HUDEP-2 (cell line): Measurements from ENCODE around the gene SLC17A2.
A peak's percentile ranks its signal among the peaks of the same experiment; 100 is the strongest.

Experiments used
- DNase-seq, 76 experiments: peaks; one replicate each; lab custom pipeline; 2025; ENCODE audit not compliant: unreplicated experiment in 76 of 76; lab: John Stamatoyannopoulos, UW

The SLC17A2 gene, protein sequence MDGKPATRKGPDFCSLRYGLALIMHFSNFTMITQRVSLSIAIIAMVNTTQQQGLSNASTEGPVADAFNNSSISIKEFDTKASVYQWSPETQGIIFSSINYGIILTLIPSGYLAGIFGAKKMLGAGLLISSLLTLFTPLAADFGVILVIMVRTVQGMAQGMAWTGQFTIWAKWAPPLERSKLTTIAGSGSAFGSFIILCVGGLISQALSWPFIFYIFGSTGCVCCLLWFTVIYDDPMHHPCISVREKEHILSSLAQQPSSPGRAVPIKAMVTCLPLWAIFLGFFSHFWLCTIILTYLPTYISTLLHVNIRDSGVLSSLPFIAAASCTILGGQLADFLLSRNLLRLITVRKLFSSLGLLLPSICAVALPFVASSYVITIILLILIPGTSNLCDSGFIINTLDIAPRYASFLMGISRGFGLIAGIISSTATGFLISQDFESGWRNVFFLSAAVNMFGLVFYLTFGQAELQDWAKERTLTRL

GRCh38 chr6:25930532-25931410, at the start of gene SLC17A2:
Gene SLC17A2 (minus strand): TSS chr6:25930691. CDS start chr6:25925796, 4,895 bp downstream.
- DNase-seq, result no peak

GRCh38 chr6:25975923-25976560, 45.6 kb upstream of the SLC17A2 start:
- DNase-seq, result no peak

- peak in 50 of 76 experiments; percentile 9 to 79 (median 34) for DNase-seq
Measured at GRCh38 chr6:25973923-25974555, 43.5 kb upstream of the SLC17A2 start.

DNA sequence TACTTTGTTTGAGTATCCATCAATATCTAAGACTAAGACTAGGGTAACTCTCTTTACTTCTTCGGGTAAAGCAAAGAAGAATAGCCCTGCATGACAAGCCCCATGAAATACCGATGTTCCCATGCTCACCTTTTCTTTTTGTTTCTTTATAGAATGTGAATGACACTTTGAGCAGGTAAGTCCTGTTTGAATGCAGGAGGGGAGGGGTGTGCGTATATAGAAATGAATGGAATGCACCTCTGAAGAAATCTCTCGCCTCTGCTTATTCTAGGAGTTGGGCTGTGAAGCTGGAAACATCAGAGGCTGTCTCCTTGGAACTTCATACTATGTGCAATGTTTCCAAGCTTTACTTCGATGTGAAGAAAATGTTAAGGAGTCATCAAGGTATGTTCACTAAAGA, 42.4 kb upstream of the SLC17A2 start:
- no peak for DNase-seq

DNA sequence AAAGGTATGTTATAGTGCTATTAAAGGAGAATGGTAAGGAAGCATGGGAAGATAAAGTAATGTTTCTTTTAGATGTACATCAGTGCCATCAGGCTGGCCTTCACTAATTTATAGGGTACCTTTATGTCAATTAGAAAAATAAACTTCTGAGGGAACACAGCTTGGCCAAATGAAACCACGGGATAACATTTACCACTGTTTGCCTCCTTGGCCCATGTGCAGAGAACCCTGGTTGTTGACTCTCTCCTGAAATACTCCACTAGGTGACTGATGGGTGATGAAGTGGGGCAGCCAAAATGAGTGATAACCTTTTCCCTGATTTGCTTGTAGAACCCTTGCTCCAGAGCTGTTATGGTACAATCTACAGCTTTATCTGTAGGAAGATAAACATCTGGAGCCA, 41.6 kb upstream of the SLC17A2 start:
- DNase-seq, result no peak

- peak in 32 of 76 experiments; percentile 8 to 73 (median 29) for DNase-seq
Measured at GRCh38 chr6:25971187-25971821, 40.8 kb upstream of the SLC17A2 start.

DNA sequence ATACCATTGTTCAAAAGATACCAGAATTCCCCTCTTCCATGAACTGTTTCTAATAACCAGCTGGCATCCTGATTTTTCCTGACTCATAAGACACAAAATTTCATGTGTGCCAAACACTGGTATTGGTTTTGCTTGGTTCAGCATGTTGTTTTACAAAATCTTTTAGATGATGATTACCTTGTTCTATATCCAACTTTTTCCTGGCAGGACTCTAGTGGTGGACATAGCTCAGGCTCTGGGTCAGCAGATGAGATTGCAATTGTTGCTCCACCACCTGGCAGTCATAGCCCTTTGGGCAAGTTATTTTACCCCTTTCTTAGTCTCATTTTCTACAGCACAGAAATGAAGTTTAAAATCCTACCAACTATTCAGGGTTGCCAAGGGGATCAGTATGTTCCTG, 38.3 kb upstream of the SLC17A2 start:
- no peak for DNase-seq

DNA sequence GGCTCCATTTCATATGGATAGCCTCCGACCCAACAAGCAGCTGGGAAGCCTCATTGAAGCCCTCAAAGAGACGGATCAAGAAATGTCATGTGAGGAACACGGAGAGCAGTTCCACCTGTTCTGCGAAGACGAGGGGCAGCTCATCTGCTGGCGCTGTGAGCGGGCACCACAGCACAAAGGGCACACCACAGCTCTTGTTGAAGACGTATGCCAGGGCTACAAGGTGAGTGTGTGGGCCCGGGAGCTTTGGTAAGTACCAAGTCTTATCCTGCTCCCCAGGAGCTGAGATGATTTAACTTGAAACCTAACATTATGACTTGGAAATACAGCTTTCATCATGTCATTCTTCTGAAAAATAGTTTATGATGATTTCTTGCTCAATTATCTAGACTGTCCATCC, 36.2 kb upstream of the SLC17A2 start:
- no peak for DNase-seq

DNA sequence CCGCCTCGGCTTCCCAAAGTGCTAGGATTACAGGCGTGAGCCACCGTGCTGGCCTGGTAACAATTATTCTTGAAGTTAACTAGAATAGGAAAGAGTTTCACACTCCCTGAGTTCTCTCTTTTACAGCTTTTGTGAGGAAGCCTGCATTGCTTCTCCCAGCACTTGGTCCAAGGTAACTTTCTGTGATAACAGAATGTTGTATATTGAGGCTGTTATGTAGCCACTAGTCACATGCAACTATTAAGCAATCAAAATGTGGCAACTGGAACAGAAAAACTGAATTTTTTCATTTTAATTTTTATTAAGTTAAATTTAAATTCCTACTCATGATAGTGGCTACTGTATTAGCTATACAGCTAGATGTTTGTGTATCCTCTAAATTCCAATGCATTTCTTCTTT, 34.6 kb upstream of the SLC17A2 start:
- DNase-seq, result no peak

GRCh38 chr6:25963426-25964123, 33.1 kb upstream of the SLC17A2 start:
- DNase-seq, result peak in 1 of 76 experiments; percentile 15

- DNase-seq, result peak in 45 of 76 experiments; percentile 10 to 72 (median 37)
Measured at GRCh38 chr6:25962149-25963127, 31.9 kb upstream of the SLC17A2 start, which contains the start of gene TRIM38. Gene TRIM38 (plus strand): TSS chr6:25962802. CDS start chr6:25966523, 3,721 bp downstream.

- DNase-seq, result no peak
Measured at GRCh38 chr6:25961619-25962148, 31.2 kb upstream of the SLC17A2 start.

DNA sequence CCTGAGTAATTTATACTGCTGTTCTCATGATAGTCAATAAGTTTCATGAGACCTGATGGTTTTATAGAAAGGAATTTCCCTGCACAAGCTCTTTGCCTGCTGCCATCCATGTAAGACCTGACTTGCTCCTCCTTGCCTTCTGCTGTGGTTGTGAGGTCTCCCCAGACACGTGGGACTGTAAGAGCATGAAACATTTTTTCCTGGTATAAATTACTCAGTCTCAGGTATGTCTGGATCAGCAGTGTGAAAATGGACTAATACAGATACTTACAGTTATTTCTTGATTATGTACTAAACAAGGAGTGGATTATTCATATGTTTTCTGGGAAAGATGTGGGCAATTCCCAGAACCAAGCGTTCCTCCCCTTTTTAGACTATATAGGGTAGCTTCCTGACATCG, 30.2 kb upstream of the SLC17A2 start:
- no peak for DNase-seq

GRCh38 chr6:25959890-25960536, 29.5 kb upstream of the SLC17A2 start:
- DNase-seq, result no peak

DNA sequence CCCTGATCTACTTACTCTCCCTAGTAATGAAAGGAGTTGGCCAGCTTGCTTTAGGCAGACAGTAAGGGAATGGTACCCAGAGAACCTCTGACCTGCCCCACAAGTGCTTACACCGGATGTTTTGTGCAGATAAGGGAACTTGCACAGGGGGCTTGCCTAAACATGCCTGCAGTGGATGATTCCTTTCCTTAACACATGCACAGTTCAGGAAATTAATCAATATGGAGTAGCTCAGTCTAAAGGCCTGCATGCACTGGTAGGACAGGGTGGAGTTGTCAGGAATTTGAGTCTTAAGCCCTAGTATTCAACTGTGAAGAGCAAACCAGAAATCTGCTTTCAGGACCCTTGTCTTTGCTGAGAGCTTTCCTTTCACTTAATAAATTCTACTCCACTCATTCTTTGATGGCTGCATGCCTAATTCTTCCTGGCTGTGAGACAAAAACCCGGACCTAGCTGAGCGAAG, 28.2 kb upstream of the SLC17A2 start:
- DNase-seq, result peak in 18 of 76 experiments; percentile 2 to 60 (median 22)

- no peak for DNase-seq
Measured at GRCh38 chr6:25956226-25956625, 25.7 kb upstream of the SLC17A2 start.

DNA sequence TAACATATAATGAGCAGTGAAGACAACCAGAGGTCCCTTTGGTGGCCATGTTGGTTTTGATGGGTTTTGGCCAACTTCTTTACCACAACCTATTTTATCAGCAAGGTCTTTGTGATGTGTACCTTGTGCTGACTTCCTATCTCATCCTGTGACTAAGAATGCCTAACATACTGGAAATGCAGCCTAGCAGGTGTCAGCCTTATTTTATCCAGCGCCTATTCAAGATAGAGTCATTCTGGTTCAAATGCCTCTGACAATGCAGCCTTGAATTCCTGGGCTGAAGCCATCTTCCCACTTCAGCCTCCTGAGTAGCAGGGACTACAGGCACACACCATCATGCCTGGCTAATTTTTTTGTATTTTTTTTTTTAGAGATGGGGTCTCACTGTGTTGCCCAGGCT, 24.3 kb upstream of the SLC17A2 start:
- DNase-seq, result no peak
